Measurements from ENCODE around the gene NECTIN3.

DNA sequence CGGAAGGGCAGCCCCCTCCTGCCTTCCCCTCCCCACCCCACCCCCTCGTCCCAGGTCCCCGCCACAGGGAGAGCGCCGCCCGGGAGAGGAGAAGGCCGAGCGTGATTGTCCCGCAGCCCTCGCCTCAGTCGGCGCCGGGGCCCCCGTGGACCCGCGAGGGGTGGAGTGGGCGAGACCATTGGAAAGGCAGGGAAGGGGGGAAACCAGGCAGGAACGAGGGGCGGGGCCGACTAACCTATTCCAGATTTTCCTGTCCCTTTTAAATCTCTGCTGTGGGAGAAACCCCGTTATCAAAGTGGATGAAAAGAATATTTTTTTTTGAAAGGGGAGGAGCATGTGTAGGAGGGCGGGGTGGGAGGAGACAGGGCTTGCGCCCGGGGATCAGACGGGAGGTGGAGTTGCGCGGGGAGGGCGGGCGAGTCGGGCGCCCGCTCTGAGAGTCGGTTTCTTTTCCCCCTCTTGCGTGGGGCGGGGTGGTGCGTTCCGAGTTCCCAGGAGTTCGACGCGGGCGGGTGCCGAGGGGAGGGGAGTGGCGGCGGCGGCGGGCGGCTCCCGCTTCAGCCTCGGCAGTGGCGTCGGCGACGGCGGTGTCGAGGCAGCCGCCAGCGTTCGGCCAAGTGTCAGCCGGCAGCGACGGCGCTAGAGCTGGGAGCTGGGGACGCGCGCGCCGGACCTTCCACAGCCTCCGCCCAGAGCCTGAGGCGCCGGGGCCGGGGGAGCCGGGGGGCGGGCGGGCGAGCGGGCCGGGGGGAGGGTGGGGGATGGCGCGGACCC, at the start of gene NECTIN3:
- TF ChIP-seq, protein P1, sequence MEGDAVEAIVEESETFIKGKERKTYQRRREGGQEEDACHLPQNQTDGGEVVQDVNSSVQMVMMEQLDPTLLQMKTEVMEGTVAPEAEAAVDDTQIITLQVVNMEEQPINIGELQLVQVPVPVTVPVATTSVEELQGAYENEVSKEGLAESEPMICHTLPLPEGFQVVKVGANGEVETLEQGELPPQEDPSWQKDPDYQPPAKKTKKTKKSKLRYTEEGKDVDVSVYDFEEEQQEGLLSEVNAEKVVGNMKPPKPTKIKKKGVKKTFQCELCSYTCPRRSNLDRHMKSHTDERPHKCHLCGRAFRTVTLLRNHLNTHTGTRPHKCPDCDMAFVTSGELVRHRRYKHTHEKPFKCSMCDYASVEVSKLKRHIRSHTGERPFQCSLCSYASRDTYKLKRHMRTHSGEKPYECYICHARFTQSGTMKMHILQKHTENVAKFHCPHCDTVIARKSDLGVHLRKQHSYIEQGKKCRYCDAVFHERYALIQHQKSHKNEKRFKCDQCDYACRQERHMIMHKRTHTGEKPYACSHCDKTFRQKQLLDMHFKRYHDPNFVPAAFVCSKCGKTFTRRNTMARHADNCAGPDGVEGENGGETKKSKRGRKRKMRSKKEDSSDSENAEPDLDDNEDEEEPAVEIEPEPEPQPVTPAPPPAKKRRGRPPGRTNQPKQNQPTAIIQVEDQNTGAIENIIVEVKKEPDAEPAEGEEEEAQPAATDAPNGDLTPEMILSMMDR (IDR thresholded peaks at IDR 0.05 in 2 of 3, conservative IDR thresholded peaks at IDR 0.05 in 1 of 3; ENCODE audit: control insufficient read depth in 2 of 3, extremely low read depth in 1 of 3, insufficient read depth in 1 of 3, low read depth in 3 of 3, low read length in 3 of 3), result no peak
- TF ChIP-seq, protein P2, sequence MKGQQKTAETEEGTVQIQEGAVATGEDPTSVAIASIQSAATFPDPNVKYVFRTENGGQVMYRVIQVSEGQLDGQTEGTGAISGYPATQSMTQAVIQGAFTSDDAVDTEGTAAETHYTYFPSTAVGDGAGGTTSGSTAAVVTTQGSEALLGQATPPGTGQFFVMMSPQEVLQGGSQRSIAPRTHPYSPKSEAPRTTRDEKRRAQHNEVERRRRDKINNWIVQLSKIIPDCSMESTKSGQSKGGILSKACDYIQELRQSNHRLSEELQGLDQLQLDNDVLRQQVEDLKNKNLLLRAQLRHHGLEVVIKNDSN (IDR thresholded peaks at IDR 0.05; ENCODE audit: borderline replicate concordance, extremely low read length, insufficient read depth, low read depth, low read length), result no peak
- TF ChIP-seq RCOR1 (conservative IDR thresholded peaks at IDR 0.05; ENCODE audit: low read depth, low read length) (no peak), SP1 (IDR thresholded peaks at IDR 0.05; ENCODE audit: low read depth, low read length) (no peak), SIN3A (IDR thresholded peaks at IDR 0.05; ENCODE audit: low read depth, low read length) (no peak), TAF1 (IDR thresholded peaks at IDR 0.05; ENCODE audit: borderline replicate concordance, low read depth, low read length) (no peak)
- TF ChIP-seq, protein P3, sequence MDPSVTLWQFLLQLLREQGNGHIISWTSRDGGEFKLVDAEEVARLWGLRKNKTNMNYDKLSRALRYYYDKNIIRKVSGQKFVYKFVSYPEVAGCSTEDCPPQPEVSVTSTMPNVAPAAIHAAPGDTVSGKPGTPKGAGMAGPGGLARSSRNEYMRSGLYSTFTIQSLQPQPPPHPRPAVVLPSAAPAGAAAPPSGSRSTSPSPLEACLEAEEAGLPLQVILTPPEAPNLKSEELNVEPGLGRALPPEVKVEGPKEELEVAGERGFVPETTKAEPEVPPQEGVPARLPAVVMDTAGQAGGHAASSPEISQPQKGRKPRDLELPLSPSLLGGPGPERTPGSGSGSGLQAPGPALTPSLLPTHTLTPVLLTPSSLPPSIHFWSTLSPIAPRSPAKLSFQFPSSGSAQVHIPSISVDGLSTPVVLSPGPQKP (IDR thresholded peaks at IDR 0.05; ENCODE audit: low read depth, low read length), result no peak
- TF ChIP-seq, protein P4, sequence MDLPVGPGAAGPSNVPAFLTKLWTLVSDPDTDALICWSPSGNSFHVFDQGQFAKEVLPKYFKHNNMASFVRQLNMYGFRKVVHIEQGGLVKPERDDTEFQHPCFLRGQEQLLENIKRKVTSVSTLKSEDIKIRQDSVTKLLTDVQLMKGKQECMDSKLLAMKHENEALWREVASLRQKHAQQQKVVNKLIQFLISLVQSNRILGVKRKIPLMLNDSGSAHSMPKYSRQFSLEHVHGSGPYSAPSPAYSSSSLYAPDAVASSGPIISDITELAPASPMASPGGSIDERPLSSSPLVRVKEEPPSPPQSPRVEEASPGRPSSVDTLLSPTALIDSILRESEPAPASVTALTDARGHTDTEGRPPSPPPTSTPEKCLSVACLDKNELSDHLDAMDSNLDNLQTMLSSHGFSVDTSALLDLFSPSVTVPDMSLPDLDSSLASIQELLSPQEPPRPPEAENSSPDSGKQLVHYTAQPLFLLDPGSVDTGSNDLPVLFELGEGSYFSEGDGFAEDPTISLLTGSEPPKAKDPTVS (IDR thresholded peaks at IDR 0.05; ENCODE audit: low read depth, low read length), result no peak

Data from GM12878 (cell line).